HG03039 (cell line): ENCODE data around the gene METRNL.
"Not testable (repeated sequence)": the region's sequence is repeated elsewhere in the genome, so short reads cannot be mapped to it uniquely, and the experiment has no call there.

Source experiments
- ATAC-seq: cut with Tn5 transposase; IDR thresholded peaks from one replicate; pipeline ENCODE4 v1.9.1; 2021; ENCODE audit warnings: mild to moderate bottlenecking, moderate library complexity; ENCODE audit not compliant: unreplicated experiment

Gene METRNL, protein sequence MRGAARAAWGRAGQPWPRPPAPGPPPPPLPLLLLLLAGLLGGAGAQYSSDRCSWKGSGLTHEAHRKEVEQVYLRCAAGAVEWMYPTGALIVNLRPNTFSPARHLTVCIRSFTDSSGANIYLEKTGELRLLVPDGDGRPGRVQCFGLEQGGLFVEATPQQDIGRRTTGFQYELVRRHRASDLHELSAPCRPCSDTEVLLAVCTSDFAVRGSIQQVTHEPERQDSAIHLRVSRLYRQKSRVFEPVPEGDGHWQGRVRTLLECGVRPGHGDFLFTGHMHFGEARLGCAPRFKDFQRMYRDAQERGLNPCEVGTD

DNA sequence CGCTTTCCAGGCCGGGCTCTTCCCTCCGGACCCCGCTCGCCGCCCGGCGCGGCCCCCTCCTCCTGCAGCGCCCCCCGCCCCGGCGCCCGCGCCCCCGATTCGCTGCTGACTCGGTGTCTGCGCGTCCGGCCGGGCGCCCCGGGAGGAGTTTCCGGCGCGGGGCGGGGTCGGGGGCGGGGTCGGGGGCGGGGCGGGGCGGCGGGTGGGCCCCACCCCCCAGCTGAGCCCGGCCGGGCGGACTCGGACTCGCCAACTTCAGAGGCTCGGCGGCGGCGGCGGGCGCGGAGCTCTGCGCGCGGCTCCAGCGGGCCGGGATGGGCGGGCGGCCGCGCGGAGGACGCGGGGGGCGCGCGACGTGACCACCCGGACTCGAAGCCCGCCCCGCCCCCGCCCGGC, at the start of gene METRNL:
TSS of gene METRNL (plus strand) at position 258 of the 396 bp plus-strand sequence. CDS start 207 bp downstream, outside the sequence.
- ATAC-seq: no peak

DNA sequence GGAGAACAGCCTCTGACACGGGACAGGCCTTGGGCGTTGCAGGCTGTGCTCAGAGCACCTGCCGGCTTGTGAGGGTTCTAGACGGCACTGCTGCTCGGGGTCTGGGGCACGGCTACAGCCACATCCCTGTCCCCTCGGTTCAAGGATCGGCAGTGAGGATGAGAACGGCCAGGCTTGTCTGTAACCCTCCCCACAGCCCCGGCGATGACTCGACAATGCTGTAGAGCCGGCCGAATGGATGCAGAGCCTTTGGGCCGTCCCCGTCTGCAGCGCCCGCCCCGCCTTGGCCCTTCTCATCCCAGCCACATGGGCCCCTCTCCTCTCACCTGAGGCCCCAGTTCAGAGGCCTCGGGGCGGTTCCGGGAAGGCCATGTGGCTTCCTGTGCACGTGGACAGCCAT, 49.0 kb upstream of the METRNL start:
- ATAC-seq: no peak

DNA sequence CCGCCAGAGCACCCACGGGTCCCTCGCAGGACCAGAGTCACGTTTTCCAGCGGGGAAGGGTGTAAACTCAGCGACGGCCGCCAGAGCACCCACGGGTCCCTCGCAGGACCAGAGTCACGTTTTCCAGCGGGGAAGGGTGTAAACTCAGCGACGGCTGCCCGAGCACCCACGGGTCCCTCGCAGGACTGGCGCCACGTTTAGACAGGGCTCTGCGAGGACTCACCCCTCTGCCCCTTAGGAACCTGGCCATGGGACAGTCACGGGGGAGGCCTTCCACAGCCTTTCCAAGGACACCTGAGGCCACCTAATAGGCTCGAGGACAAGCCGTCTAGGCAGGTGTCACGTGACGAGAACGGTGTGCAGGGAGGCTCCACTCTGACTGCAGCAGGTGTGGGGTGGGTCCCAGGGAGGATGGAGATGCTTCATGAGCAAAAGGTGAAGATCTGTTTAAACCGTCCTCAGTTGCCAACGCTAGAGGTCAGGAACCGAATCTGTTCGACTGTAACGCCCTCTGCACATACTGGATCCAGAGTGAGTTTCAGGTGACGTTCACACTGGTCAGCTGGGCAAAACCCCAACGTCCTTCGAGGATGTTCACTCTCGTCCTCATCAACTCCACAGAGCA, 48.0 kb upstream of the METRNL start:
- no peak for ATAC-seq

DNA sequence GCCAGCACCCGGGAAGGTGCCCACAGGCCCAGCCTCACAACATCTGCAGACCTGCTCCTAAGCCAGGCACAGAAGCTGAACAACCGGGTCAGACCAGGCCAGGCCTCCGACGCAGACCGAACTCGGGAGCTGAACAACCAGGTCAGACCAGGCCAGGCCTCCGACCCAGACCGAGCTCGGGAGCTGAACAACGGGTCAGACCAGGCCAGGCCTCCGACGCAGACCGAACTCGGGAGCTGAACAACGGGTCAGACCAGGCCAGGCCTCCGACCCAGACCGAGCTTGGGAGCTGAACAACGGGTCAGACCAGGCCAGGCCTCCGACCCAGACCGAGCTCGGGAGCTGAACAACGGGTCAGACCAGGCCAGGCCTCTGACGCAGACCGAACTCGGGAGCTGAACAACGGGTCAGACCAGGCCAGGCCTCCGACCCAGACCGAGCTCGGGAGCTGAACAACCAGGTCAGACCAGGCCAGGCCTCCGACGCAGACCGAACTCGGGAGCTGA, 47.4 kb upstream of the METRNL start:
- ATAC-seq: not testable (repeated sequence)

GRCh38 chr17:83032781-83033180, 46.6 kb upstream of the METRNL start:
- no peak for ATAC-seq

GRCh38 chr17:83034525-83034924, 44.9 kb upstream of the METRNL start:
- ATAC-seq: no peak

DNA sequence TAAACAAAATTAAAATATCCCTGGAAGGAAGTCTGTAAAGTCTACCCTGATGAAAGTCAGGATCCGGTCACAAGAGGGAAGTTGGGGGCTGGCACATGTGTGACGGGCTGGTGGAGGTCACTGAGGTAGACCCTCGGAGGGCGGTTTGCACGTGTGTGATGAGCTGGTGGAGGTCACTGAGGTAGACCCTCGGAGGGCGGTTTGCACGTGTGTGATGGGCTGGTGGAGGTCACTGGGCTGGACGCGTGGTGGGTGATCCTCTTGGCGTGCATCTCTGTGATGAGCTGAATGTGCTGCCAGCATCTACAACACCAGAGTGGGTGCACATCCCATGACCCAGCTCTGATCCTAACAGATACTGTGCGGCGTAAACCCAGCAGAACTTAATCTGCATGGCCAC, 43.7 kb upstream of the METRNL start:
- ATAC-seq: no peak

GRCh38 chr17:83036193-83036592, 43.2 kb upstream of the METRNL start:
- no peak for ATAC-seq

DNA sequence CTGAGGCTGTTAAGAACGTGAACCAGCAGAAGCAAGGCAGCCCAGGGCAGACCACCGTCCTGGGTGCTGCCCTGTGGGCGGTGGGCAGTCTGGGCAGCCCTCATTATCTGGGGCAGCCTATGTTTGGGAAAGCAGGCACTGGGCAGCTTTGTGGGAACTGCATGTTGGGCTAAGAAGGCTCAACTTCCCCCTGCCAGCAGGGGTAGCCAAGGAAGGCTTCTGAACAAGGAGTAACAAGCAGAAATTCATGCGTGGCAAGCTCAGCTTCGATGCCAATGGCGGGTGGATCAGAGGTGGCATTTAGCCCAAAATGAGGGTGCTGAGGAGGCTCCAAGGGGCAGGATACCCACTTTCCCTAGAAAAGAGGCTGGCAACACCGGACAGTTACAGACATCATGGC, 42.7 kb upstream of the METRNL start:
- ATAC-seq: no peak

DNA sequence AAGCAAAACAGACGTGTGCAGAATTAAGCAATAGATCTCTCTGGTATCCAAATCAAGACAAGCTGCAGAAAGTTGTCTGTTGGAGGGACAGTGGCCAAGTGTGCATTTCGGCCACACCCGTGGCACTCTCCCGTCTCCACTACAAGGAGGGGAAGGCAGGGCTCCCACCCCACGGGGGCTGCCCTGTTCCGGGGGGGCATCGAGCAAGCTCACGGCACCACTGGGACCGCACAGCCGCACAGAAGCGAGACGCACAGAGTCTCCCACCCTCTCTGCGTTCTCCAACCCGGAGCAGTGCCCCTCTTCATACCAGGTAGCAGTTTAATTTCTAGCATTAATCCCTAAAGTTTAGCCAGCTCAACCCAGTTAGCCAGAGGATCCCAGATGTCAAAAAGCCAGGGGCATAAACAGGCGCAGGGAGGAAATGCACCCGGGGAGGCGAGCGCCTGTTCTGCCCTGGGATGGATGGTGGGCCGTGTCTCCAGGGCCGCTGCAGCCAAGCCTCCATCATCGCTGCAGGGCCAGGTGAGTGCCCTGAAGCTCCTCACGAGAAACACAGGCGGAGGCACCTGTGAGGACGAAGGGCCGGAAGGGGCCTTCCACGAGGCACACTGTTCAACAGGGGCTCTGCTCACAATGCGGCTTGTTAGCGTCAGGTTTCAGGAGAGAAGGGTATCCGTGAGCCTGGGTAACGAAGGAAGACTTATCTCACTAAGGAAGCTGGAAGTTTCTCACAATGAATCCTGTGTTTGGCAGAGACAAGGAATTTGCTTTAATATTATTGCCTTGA, 42.1 kb upstream of the METRNL start:
- ATAC-seq: no peak

DNA sequence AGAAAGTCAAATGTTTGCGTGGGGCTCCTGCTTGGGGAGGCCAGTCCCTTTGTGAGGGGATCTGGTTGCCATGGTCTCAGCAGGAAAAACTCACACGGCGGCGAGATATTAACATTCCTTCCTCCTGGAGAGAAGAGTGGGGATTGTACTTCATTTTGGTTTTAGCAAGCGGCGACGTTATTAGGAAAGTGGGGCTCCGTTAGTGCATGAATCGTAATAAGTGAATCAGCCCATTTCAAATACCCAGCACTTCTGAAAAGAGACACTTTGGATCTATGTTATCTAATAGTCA, 41.6 kb upstream of the METRNL start:
- no peak for ATAC-seq

DNA sequence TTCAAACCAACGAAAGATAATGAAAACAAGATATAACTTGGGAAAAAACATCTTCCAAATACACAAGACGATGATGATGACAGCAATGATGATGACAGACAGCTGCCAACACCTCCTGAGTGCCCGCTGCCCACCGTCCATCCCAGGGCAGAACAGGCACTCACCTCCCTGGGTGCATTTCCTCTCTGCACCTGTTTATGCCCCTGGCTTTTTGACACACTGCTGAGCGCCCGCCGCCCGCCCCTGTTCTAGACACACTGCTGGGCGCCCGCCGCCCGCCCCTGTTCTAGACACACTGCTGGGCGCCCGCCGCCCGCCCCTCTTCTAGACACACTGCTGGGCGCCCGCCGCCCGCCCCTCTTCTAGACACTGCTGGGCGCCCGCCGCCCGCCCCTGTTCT, 40.4 kb upstream of the METRNL start:
- not testable (repeated sequence) for ATAC-seq

GRCh38 chr17:83041305-83041704, 38.1 kb upstream of the METRNL start:
- no peak for ATAC-seq

GRCh38 chr17:83042522-83043158, 36.8 kb upstream of the METRNL start:
- ATAC-seq: no peak

DNA sequence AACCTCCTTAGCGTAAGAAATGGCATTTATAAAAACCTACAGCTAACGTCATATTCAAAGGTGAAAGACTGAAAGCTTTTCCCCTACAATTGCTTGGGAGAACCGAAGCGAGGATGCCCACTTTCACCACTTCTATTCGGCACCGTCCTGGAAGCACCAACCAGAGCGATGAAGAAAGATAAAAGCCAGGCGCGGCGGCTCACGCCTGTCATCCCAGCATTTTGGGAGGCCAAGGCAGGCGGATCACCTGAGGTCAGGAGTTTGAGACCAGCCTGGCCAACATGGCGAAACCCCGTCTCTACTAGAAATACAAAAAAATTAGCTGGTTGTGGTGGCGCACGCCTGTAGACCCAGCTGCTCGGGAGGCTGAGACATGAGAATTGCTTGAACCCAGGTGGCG, 34.9 kb upstream of the METRNL start:
- ATAC-seq: not testable (repeated sequence)

GRCh38 chr17:83046448-83047181, 32.8 kb upstream of the METRNL start:
- ATAC-seq: no peak

- no peak for ATAC-seq
Measured at GRCh38 chr17:83047182-83047478, 32.3 kb upstream of the METRNL start.

GRCh38 chr17:83047818-83048475, 31.5 kb upstream of the METRNL start:
- not testable (repeated sequence) for ATAC-seq

DNA sequence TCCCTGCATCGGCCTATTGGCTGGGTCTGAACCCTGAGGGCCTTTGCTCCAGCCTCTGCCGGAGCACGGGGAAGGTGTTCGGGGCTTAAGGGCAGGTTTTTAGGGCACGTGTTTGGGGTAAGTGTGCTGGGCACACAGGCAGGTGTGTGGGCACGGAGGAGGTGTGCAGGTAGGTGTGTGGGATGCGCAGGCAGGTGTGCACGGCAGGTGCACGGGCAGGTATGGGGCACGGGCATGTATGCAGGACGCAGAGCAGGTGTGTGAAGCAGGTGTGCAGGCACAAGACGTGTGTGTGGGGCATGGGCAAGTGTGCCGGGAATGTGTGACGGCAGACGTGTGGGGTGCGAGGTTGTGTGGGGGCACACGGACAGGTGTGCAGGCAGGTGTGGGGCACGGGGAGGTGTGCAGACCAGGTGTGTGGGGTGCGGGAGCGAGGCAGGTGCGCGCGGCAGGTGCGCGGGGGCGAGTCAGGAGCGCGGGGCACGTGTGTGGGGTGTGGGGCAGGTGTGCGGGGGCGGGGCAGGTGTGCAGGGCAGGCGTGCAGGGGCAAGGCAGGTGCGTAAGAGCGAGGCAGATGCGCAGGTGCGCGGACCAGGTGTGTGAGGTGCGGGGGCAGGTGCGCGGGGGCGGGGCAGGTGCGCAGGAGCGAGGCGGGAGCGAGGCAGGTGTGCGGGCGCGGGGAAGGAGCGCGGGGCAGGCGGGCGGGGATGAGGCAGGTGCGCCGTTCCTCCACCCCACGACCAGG, 28.6 kb upstream of the METRNL start:
- ATAC-seq: no peak
